HCT116 (cell line): Measurements from ENCODE around the gene TAF10. TPM values are rescaled to one million over a fixed set of nuclear protein-coding genes. Genes with fewer than 3 reads are reported as not detected.

ENCODE experiments used
- ATAC-seq: fragments of 200-7000 bp; cut with Tn5 transposase; 2 replicates; pipeline ENCODE4 v1.9.1; 2020; ENCODE audit warnings: mild to moderate bottlenecking, moderate library complexity
- BruUV-seq: library from RNA; stranded (reverse); fragments of 400-500 nt; replicated peaks from 2 replicates; lab custom pipeline; 2021; lab: Mats Ljungman, UMichigan
- CTCF ChIA-PET: fragments of 300-600 bp; sonication (Branson Sonifier 250); formaldehyde crosslinking; loops from one replicate; lab custom pipeline; 2021; ENCODE audit warnings: antibody characterized with exemption; lab: Charles Lee
- POLR2A ChIA-PET: fragments of 300-600, 350-600 bp; sonication (Branson Sonifier 250); formaldehyde crosslinking; loops from one replicate; lab custom pipeline; 2021; ENCODE audit warnings: antibody characterized with exemption; lab: Charles Lee
- RAD21 ChIA-PET, 2 experiments: fragments of 300-600 bp; sonication (Branson Sonifier 250); formaldehyde crosslinking; loops; one replicate each; lab custom pipeline; 2023; ENCODE audit warnings: low total read pairs in 2 of 2; ENCODE audit not compliant: uncharacterized antibody in 2 of 2, unreplicated experiment in 2 of 2, low non-redundant PET in 1 of 2; lab: Charles Lee
- DNase-seq: peaks from one replicate; pipeline ENCODE4 v3.0.0-alpha.2; 2010; ENCODE audit warnings: low read depth, low spot score
- H2AFZ ChIP-seq: fragments of 200-600 bp; shearing (Covaris generic), sonication (generic); 2 replicates; pipeline ENCODE4 v1.6.1; 2017; ENCODE audit warnings: low read depth, mixed run types, mixed read lengths, antibody characterized with exemption, low read length; ENCODE audit not compliant: poor library complexity, severe bottlenecking
- H3K27ac ChIP-seq: 2 replicates; pipeline ENCODE4 v1.5.1; 2012; ENCODE audit warnings: low read depth, low read length
- H3K27me3 ChIP-seq: fragments of 200-600 bp; sonication (generic); 2 replicates; pipeline ENCODE4 v1.6.1; 2016; ENCODE audit warnings: mixed run types, low read length, mixed read lengths; ENCODE audit not compliant: insufficient read depth
- H3K36me3 ChIP-seq, 2 experiments: fragments of 200-500 bp in 1 of 2; fragments of 200-600 bp in 1 of 2; sonication (Bioruptor generic) in 1 of 2; sonication (generic) in 1 of 2; 2 replicates each; pipeline versions ENCODE4 v1.5.1 to v1.6.1; 2014 to 2016; ENCODE audit warnings: low read length in 2 of 2, inconsistent platforms in 1 of 2, mixed read lengths in 1 of 2, mixed run types in 1 of 2; ENCODE audit not compliant: insufficient read depth in 2 of 2, control insufficient read depth in 1 of 2
- H3K4me1 ChIP-seq, 2 experiments: fragments of 200-600 bp in 1 of 2; sonication (generic) in 1 of 2; 2 replicates each; pipeline versions ENCODE4 v1.5.1 to v1.6.1; 2012 to 2017; ENCODE audit warnings: low read length in 2 of 2, inconsistent platforms in 1 of 2, mild to moderate bottlenecking in 1 of 2, mixed read lengths in 1 of 2, mixed run types in 1 of 2, moderate library complexity in 1 of 2; ENCODE audit not compliant: insufficient read depth in 2 of 2, control insufficient read depth in 1 of 2
- H3K4me2 ChIP-seq: fragments of 200-600 bp; sonication (generic); 2 replicates; pipeline ENCODE4 v1.6.1; 2017; ENCODE audit warnings: mixed run types, low read length, mixed read lengths
- H3K4me3 ChIP-seq, 2 experiments: fragments of 200-600 bp in 1 of 2; sonication (generic) in 1 of 2; replicated peaks in 1 of 2; 2 replicates each; pipeline ENCODE4 v1.5.1; 2011 to 2016; ENCODE audit warnings: low read length in 2 of 2, control low read depth in 1 of 2, low read depth in 1 of 2, mild to moderate bottlenecking in 1 of 2, mixed read lengths in 1 of 2, mixed run types in 1 of 2
- H3K79me2 ChIP-seq: fragments of 200-600 bp; sonication (generic); 2 replicates; pipeline ENCODE4 v1.6.1; 2017; ENCODE audit warnings: mild to moderate bottlenecking, mixed run types, low read length, moderate library complexity, mixed read lengths; ENCODE audit not compliant: insufficient read depth
- H3K9ac ChIP-seq: fragments of 200-600 bp; sonication (generic); 2 replicates; pipeline ENCODE4 v1.6.1; 2016; ENCODE audit warnings: low read length, mixed read lengths
- H3K9me2 ChIP-seq: fragments of 200-600 bp; sonication (generic), shearing (Covaris generic); 2 replicates; pipeline ENCODE4 v1.6.1; 2017; ENCODE audit warnings: mixed run types, mild to moderate bottlenecking, moderate library complexity; ENCODE audit not compliant: insufficient read depth
- H3K9me3 ChIP-seq, 2 experiments: fragments of 200-500 bp in 1 of 2; fragments of 200-600 bp in 1 of 2; sonication (Bioruptor generic) in 1 of 2; sonication (generic) in 1 of 2; 2 replicates each; pipeline ENCODE4 v1.6.1; 2014 to 2017; ENCODE audit warnings: low read length in 2 of 2, mixed read lengths in 2 of 2, inconsistent platforms in 1 of 2, low read depth in 1 of 2, mild to moderate bottlenecking in 1 of 2, mixed run types in 1 of 2, moderate library complexity in 1 of 2; ENCODE audit not compliant: control insufficient read depth in 1 of 2, insufficient read depth in 1 of 2
- H4K20me1 ChIP-seq: fragments of 200-600 bp; sonication (generic), shearing (Covaris generic); 2 replicates; pipeline ENCODE4 v1.6.1; 2017; ENCODE audit warnings: mixed run types, mild to moderate bottlenecking, moderate library complexity; ENCODE audit not compliant: insufficient read depth
- CBX3 ChIP-seq: IDR thresholded peaks from 2 replicates; pipeline ENCODE4 v1.6.1; 2012; ENCODE audit warnings: low read depth
- CEBPB ChIP-seq: IDR thresholded peaks from 2 replicates; pipeline ENCODE4 v1.6.1; 2012; ENCODE audit warnings: low read depth
- EGR1 ChIP-seq: IDR thresholded peaks from 2 replicates; pipeline ENCODE4 v1.6.1; 2012; ENCODE audit warnings: low read depth
- EZH2 ChIP-seq: fragments of 200-600 bp; sonication (generic); IDR thresholded peaks from 2 replicates; pipeline ENCODE4 v1.6.1; 2017; ENCODE audit warnings: antibody characterized with exemption, mixed run types
- EZH2phosphoT487 ChIP-seq: fragments of 200-600 bp; IDR thresholded peaks from 2 replicates; pipeline ENCODE4 v1.6.1; 2018; ENCODE audit warnings: antibody characterized with exemption, borderline replicate concordance
- FOSL1 ChIP-seq: IDR thresholded peaks from 2 replicates; pipeline ENCODE4 v1.6.1; 2012; ENCODE audit warnings: low read depth
- JUND ChIP-seq: IDR thresholded peaks from 2 replicates; pipeline ENCODE4 v1.6.1; 2012
- POLR2A ChIP-seq: IDR thresholded peaks from 2 replicates; pipeline ENCODE4 v1.7.0; 2011; ENCODE audit warnings: borderline replicate concordance; ENCODE audit not compliant: insufficient read depth, insufficient read length; ENCODE audit errors: extremely low read depth
- POLR2AphosphoS5 ChIP-seq: IDR thresholded peaks from 2 replicates; pipeline ENCODE4 v1.6.1; 2011; ENCODE audit warnings: mild to moderate bottlenecking, low read depth, low read length, moderate library complexity
- RAD21 ChIP-seq: IDR thresholded peaks from 2 replicates; pipeline ENCODE4 v1.6.1; 2012; ENCODE audit warnings: low read depth, mild to moderate bottlenecking
- REST ChIP-seq: IDR thresholded peaks from 2 replicates; pipeline ENCODE4 v1.6.1; 2012; ENCODE audit warnings: low read depth
- SIN3A ChIP-seq: IDR thresholded peaks from 2 replicates; pipeline ENCODE4 v1.6.1; 2012; ENCODE audit warnings: low read depth
- YY1 ChIP-seq: IDR thresholded peaks from 2 replicates; pipeline ENCODE4 v1.6.1; 2011; ENCODE audit warnings: low read length, low read depth, moderate library complexity, mild to moderate bottlenecking; ENCODE audit not compliant: insufficient replicate concordance; ENCODE audit errors: extremely low read depth
- ZBTB33 ChIP-seq: IDR thresholded peaks from 2 replicates; pipeline ENCODE4 v1.6.1; 2011; ENCODE audit warnings: mild to moderate bottlenecking, low read length, moderate library complexity; ENCODE audit not compliant: insufficient replicate concordance; ENCODE audit errors: extremely low read depth
- ZFX ChIP-seq: fragments of 450-650 bp; IDR thresholded peaks from 2 replicates; pipeline ENCODE4 v1.6.1; 2017
- intact Hi-C: fragments of 100-400 bp; cut with micrococcal nuclease; formaldehyde crosslinking; loops from 2 replicates; pipeline ENCODE4 v1.10.0; 2022
- total RNA-seq: library from RNA; stranded (reverse); gene quantifications from one replicate; pipeline ENCODE4 v1.2.1, GENCODE V29; 2021; ENCODE audit not compliant: unreplicated experiment
- TF ChIP-seq, protein P1 (sequence below): IDR thresholded peaks from 2 replicates; pipeline ENCODE4 v1.6.1; 2012

Gene TAF10
- total RNA-seq, 1 experiment from 2014 or later = 151 TPM

DNA sequence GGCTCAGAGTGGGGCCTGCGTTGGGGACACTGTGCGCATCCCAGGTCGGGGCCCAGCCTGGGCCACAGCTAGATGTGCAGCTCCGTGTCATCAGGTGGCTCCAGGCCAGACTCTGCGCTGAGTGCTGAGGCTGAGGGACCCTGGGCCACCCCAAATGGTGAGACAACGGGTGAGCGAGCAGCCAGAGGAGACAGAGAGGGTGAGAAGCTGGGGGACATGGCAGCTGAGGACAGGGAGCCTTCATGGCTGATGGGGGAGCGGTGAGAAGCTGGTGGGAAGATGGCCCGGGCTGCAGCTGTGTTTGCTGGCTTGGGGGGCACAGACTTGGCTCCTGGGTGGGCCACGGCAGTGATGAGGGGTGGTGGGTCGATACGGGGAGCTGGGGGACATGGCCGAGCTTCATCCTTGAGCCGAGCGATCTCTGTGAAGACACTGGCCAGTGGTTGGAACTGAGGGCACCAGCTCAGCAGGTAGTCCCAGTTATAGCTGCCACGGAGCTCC is 9.7 kb upstream of the TAF10 start:
- RAD21 ChIA-PET = no interaction called here
- peaks cover 5 to 15% of the 10 kb centered on the region in 2 experiments; a peak in 3 of 4 replicates for H3K4me1 ChIP-seq
- no TSS peak for BruUV-seq

More for the DNA sequence above, 9.7 kb upstream of the TAF10 start:
- TF ChIP-seq CBX3 (no peak), EGR1 (no peak), REST (no peak), JUND (no peak), CEBPB (no peak), RAD21 (no peak), FOSL1 (no peak), POLR2AphosphoS5 (no peak), YY1 (no peak), EZH2 (no peak), EZH2phosphoT487 (no peak), ZBTB33 (no peak), ZFX (no peak), SIN3A (no peak), POLR2A (no peak)
- TF ChIP-seq, protein P1, sequence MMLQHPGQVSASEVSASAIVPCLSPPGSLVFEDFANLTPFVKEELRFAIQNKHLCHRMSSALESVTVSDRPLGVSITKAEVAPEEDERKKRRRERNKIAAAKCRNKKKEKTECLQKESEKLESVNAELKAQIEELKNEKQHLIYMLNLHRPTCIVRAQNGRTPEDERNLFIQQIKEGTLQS = no peak
- Histone ChIP-seq H3K9me2 (no peaks in the 10 kb centered on the region), H3K79me2 (peaks cover 11% of the 10 kb centered on the region; the same call in 1 of the 2 replicates), H3K36me3 (no peaks in the 10 kb centered on the region), H3K9me3 (no peaks in the 10 kb centered on the region), H3K4me2 (no peak overlapping the region), H3K27ac (no peak overlapping the region), H4K20me1 (no peaks in the 10 kb centered on the region), H2AFZ (no peak overlapping the region), H3K9ac (no peak overlapping the region), H3K4me3 (no peak overlapping the region), H3K27me3 (no peaks in the 10 kb centered on the region)
- no peak for ATAC-seq
- intact Hi-C loops = no loop called here
- CTCF ChIA-PET = interaction anchor here (1.1 kb wide), 1 partner anchor 84 kb away, joined by 4 read pairs; no protein-coding TSS in a partner anchor
- POLR2A ChIA-PET = interaction anchor here (1.1 kb wide), 1 partner anchor 10 kb away, joined by 4 read pairs; the partner anchor contains the start of gene TAF10
- no peak for DNase-seq
